Mammary epithelial cell (primary cell): ENCODE measurements around the gene KRT20.

Experiments used
- CTCF ChIP-seq, 2 donors: IDR thresholded peaks in 1 of 2; conservative IDR thresholded peaks in 1 of 2; 2 replicates each; pipeline ENCODE4 v1.5.1; 2011 to 2012; ENCODE audit warnings: inconsistent platforms in 2 of 2, low read length in 2 of 2, mild to moderate bottlenecking in 2 of 2, control low read depth in 1 of 2, low read depth in 1 of 2; ENCODE audit not compliant: insufficient read depth in 1 of 2; ENCODE audit errors: extremely low read depth in 1 of 2
- EZH2 ChIP-seq: IDR thresholded peaks from 2 replicates; pipeline ENCODE4 v1.6.1; 2012; ENCODE audit warnings: low read length, inconsistent platforms, borderline replicate concordance

GRCh38 chr17:40921026-40921425 is 36.0 kb upstream of the KRT20 start:
- TF ChIP-seq EZH2 (no peak), CTCF (conservative IDR thresholded peaks at IDR 0.05 in 1 of 2, IDR thresholded peaks at IDR 0.05 in 1 of 2; ENCODE audit: extremely low read depth in 1 of 2, insufficient read depth in 1 of 2, low read depth in 1 of 2, low read length in 2 of 2) (no peak)
